Measurements from ENCODE around the gene DDX43.
"Not testable (repeated sequence)": the region's sequence is repeated elsewhere in the genome, so short reads cannot be mapped to it uniquely, and the experiment has no call there.

The DDX43 gene

DNA sequence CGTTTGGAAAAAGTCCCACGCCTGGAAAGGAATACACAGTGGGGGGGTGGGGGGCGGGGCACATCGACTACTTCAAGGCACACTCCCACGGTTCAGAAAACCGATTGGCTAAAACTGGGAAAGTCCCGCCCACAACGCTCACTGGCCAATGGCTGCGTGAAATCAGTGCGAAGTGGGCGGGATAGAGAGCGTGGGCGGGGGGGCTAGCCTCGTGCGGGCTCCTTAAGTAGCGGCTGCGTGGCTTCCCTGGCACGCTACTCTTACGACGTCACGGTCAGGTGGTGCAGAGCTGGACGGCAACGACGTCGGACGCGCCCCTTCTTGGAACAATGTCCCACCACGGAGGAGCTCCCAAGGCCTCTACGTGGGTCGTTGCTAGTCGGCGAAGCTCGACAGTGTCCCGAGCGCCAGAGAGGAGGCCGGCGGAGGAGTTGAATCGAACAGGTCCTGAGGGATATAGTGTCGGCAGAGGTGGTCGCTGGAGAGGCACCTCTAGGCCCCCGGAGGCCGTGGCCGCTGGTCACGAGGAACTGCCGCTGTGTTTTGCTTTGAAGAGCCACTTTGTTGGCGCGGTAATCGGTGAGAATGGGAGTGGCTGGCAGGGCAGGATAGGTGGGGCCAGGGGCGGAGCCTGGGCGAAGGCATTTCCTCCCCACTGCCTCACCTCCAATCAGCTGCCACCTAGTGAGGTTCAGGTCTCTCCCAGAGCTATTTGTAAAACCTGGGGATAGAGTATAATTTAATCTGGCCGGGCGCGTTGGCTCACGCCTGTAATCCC lies at the start of gene DDX43:
TSS of gene DDX43 (plus strand) at position 252 of the 778 bp plus-strand sequence. CDS start at position 330, 78 bp downstream.
- no peak for DNase-seq

DNA sequence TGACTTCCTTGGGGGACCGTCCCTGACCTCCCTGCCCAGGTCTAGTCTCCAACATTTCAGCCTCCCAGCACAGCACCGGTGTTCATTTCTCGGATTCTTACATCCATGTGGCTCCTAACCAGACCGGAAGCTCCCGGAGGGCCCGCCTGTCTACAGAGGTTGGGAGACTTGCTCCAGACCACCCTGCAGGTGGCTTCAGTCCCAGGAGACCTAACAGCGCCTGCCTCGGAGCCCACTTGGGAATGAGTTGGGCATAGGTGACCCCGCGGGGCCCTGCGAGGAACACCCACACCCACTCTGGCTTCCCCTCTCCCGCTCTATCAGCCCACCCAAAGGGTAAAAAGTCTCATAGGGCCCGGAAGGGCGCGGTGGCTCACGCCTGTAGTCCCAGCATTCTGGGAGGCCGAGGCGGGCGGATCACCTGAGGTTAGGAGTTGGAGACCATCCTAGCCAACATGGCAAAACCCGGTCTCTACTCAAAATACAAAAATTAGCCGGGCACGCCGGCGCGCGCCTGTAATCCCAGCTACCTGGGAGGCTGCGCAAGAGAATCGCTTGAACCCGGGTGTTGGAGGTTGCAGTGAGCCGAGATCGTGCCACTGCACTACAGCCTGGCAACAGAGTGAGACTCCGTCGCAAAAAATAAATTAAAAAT lies 46.0 kb upstream of the DDX43 start:
- no peak for DNase-seq

DNA sequence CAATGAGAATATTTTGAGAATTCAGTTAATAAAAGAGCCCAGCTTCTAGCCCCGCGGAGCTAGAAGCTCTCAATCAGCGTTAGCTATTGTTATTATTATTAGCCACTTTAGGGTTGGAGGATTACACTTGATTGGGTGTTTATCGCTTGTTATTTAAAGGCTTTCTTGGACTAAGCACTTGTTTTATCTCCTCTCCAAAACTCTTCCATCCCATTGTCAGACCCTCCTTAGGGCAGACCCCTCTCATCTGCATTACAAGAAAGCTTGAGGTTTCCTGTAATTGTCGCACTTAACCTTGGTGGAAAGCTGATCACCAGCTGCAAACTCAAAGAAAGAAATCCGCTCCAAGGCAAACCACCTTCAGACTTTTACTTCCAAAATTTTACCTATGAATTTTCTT lies 45.3 kb upstream of the DDX43 start:
- no peak for DNase-seq

DNA sequence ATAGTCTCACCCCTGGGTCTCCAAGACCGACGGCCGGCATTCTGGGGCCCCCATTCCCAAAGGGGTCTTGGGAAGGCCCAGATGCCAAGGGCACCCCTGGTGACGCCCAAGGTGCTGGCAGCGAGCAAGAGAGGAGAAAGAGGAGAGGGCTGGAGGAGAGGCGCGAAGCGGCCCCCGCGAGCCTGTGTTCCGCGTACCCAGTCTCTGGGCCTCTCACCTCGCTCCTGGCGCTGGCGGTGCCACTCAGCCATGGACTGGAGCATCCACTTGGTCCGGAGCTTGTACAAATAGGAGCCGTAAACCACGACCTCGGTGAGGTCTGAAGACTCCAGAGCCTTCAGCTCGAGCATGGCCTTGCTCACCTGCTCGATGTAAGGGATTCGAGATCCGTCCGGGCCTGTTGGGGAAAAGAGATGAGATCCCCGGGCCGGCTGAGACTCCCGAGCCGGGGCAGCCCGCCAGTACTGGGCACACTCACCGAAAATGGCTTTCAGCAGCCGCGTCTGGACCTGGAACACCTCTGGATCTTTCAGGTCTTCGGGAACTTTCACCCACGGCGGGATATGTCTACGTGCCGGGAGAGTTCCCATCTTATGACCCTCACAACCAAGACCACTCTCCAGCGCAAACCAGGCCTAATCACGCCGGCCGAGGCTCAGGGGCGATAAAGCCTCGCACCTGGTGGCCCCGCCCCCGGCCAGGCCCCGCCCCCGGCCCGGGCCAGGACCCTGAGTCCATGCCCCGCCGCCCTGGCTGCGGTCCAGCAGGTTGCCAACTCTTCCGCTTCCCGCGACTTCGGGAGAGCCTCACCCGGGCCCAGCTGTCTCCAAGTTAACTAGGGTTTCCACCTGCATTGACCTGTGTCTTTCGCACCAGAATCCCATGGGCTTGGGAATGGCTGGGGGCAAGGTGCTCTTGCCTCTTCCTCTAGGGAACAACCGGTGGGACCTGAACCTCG lies 40.7 kb upstream of the DDX43 start, which contains the start of gene DPPA5:
TSS of gene DPPA5 (minus strand) at position 641 of the 958 bp plus-strand sequence. CDS start at position 590, 51 bp downstream.
- no peak for DNase-seq

DNA sequence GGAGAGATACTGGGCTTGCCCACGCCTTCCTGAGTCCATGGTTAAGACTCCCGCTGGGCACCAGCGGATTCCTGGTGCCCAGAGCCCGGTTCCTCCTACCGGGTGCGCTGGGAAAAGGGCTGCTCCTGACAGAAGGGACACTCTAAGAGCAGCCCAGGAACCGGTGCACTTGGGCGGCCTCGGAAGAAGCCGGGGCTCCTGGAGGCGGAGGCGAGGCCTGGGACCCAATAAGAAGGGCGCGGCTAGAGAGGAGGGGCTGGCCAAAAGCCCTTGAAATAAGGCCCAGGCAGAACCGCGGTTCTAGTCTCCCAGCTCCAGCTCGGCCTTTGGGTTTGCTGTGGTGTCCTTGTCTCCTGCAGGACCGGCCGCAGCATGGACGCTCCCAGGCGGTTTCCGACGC lies 32.3 kb upstream of the DDX43 start, which contains the start of gene KHDC3L:
TSS of gene KHDC3L (plus strand) at position 301 of the 400 bp plus-strand sequence. CDS start at position 373, 72 bp downstream.
- no peak for DNase-seq

DNA sequence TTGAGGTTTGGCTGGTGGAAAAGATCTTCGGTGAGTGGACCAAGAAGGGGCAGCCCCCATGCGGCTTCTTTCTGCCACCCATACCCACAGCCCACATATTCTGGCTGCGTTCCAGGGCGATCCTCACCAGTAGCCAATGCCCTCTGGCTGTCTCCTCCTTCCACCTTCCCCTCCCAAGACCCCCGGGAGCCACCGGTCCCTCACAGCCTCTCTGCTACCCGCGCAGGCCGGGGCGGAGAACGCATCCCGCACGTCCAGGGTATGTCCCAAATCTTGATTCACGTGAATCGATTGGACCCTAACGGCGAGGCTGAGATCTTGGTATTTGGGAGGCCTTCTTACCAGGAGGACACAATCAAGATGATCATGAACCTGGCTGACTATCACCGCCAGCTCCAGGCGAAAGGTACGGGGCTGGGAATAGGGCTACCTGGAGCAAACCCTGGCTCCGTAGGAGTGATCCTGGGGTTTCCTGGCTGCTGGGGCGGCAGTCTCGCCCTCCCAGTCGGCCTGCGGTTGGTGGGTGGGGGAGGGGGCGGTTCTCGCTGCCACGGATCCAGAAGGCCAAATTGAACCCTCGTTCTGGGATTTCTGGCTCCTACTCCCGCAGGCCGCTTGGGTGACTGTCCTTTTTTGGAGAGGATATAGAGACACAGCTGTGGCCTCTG lies 31.6 kb upstream of the DDX43 start:
- DNase-seq = no peak

DNA sequence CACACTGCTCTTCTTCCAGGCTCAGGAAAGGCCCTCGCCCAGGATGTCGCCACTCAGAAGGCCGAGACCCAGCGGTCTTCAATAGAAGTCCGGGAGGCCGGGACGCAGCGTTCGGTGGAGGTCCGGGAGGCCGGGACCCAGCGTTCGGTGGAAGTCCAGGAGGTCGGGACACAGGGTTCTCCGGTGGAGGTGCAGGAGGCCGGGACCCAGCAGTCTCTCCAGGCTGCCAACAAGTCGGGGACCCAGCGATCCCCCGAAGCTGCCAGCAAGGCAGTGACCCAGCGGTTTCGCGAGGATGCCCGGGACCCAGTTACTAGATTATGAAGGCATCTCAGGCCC lies 31.1 kb upstream of the DDX43 start:
- no peak for DNase-seq

DNA sequence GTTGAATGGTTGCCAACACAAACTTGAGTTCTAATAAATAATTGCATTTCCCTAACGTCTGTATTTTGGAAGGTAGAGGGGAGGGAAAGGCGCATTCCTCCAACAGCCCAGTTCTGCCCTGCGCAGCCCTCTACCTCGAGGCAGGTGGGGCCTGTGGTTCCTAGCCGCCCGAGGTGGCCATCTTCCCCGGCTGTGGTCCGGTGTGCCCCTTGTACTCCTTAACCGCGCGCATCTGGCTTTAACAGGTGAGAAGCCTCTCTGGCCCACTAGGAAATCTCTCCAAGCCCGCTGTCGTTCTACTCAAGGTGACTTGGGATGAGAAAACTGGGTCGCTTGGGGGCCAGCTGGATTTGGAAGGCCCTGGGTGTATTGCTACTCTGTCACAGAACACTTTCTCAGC lies 30.5 kb upstream of the DDX43 start:
- no peak for DNase-seq

DNA sequence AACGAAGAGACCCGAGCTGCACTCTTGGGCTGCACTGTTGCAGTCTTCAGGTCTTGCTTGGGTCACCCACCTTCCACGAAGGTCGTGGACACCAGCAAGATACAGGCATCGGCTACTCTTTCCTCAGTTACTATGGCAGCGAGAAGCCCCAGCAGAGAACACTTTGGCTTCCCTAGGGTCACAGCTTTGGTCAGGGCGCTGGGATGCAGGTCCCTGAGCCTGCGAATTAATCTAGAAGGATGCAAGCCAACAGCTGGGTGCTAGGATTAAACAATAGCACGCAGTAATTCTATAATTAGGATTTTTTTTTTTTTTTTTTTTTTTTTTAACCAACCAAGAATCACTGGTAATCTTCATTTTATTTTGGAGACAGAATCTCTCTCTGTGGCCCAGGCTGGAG lies 30.1 kb upstream of the DDX43 start:
- DNase-seq = no peak

DNA sequence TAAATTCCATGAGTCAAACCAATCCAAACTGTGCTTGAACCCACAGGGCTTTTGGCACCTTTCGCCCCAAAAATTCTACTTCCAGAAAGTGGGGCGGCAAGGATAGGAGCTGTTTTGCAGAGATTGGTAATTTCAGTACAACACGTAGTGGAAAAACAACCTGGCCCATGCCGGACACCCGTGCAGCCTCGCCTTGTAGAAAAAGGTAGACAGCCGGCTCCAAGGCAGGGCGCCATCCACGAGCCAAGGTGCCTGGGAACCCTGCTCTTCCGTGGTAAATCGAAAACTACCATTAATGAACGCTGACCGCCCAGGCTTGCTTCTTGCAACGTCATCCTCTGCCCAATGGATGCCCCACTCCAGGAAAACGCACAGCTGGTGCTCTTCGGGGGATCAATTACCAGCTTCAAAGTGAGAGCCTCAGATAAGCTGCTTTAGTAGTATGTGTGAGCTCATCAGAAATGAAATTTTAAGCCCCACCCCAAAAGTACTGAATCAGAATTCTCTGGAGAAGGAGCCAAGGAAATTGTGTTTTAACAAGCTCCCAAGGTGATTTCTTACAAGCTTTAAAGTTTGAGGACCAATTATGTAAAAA lies 26.8 kb upstream of the DDX43 start:
- no peak for DNase-seq

DNA sequence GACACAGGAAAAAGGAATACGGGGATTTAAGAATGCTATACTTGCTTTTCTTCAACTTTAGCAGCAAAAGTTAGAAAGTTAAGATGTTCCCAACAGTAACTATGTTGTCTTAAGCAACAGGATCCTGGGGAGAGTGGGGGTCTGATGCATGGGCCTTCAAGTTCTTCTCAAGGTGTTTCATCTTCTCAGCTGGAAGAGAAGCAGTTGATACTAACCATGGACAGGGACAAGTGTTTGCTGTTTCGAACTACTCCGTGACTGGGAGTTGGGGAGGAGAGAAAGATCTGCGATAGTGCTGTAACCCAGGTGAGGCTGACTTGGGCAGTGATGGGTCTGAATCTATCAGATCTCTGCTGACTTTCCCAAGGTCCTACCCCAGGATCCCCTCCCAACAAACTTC lies 26.0 kb upstream of the DDX43 start:
- no peak for DNase-seq

DNA sequence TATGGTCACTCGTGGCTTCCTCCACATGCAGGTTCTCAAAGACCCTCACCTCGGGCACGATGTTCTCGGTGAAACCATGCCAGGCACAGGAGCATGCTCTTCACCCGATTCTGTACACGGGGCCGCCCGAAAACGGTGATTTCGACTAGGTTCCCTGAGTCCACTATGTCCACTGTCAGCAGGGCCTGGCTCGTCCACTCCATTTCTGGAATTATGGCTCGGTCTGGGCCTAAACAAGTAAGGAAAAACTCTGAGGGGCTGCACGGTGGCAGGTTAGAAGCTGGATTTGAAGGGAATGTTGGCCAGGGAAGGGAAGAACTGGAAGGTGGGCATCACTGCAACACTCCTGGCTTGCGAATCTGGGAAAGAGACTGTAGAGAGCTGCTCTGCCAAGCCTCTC lies 25.5 kb upstream of the DDX43 start:
- no peak for DNase-seq

DNA sequence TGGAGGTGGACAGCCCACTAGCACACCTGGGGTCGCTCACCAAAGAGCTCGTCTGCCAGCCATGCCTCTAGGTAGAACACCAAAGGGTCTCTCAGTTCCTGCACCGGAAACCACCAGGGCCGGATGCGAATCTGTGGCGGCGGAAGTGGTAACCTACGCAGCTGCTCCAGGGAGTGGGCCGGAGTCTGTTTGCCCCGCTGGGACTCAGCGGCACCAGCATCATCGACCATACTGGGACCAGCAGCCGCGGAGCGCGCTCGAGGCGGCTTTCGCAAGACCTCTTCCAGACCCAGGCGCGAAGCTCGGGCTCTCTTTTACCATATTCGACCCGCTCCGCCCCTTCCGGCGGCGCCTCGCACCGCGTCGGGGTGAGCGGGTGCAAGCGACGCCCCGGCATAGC lies 25.1 kb upstream of the DDX43 start, which contains the start of gene OOEP:
TSS of gene OOEP (minus strand) at position 335 of the 400 bp plus-strand sequence. CDS start at position 230, 105 bp downstream.
- no peak for DNase-seq

DNA sequence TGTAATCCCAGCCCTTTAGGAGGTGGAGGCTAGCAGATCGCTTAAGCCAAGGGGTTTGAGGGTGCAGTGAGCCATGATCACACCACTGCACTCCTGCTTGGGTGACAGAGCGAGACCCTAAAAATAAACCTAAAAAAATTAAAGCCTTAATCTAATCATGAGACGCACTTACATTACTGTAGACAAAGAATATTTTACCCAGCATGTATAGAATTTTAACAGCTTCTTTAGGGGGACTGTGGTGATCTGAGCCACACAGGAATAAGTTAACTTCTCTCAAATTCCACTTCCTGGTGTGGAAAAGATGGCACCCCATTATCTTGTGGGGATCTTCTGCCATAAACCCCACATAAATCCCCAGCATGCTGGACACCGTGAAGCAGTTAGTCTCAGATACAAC lies 22.6 kb upstream of the DDX43 start:
- no peak for DNase-seq

DNA sequence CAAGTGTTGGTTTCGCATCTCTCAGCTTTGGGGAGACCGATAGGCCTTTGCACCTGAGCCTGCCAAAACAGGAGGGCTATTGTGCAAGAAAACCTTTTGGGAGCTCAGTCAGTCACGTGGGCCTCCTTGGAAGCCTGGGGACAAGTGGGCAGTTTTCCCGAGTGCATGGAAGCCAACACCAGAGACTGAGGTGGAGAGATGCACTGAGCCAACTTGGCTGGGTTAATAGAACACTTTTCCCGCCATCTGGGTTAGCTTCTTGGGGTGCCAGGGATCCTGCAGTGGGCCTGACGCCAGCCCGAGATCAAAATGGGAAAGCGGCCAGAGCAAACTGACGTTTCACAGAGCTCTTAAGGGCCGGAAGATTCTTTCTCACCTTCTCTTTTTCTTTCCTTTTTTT lies 22.1 kb upstream of the DDX43 start:
- no peak for DNase-seq

DNA sequence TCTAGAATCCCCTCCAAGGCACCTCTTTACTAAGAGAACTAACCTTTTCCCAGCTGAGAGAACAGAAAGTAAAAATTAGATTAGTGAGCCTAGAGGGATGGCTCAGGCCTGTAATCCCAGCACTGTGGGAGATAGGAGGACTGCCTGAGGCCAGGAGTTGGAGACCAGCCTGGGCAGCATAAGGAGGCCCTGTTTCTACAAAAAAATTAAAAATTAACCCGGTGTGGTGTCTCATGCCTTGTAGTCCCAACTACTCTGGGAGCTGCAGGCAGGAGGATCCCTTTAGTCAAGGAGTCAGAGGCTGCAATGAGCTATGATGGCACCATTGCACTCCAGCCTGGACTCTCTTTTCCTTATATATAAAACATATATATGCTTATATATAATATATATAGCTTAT lies 19.4 kb upstream of the DDX43 start:
- DNase-seq = no peak

DNA sequence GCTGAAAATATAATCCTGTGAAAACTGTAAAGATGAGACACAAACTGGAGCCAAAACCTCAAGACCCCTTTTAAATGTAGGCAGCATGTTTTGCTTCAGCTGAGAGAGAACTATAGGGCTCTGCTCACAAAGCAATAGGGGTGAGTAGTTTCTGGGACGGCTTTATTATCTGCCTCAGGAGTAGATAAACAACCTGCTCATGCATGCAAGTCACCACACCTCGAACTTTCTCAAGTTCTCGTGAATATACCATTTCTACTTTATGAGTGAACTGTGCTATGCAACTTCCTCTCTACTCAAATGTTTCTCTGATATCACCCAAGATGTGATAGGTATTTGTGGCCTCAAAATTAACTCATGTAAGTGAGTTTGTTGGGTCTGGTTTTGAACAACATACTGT lies 17.4 kb upstream of the DDX43 start:
- DNase-seq = no peak

DNA sequence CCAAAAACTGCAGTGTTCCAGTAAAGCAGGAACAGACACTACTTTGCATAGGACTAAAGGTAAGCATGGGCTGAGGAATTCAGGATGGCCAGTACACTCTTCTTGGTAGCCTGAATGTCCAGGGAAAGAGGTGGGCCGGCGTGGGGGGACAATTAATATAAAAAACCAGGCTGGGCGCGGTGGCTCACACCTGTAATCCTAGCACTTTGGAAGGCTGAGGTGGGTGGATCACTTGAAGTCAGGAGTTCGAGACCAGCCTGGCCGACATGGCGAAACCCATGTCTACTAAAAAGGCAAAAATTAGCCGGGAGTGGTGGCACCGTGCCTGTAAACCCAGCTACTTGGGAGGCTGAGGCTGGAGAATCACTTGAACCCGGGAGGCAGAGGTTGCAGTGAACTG lies 13.1 kb upstream of the DDX43 start:
- not testable (repeated sequence) for DNase-seq

DNA sequence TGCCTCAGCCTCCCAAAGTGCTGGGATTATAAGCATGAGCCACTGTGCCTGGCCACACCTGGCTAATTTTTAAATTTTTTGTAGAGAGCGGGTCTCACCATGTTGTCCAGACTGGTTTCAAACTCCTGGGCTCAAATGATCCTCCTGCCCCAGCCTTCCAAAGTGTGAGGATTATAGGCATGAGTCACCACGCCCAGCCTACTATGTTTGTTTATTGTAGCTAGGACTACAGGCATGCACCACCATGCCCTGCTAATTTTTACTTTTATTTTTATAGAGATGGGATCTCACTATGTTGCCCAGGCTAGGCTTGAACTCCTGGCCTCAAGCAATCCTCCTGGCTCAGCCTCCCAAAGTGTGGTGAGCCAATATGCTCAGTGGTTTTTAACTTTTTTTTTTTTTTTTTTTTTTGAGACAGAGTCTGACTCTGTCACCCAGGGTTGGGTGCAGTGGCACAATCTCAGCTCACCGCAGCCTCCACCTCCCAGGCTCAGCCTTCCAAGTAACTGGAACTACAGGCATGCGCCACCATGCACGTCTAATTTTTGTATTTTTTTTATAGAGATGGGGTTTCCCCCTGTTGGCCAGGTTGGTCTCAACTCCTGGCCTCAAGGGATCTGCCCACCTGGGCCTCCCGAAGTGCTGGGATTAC lies 12.0 kb upstream of the DDX43 start:
- DNase-seq = no peak

DNA sequence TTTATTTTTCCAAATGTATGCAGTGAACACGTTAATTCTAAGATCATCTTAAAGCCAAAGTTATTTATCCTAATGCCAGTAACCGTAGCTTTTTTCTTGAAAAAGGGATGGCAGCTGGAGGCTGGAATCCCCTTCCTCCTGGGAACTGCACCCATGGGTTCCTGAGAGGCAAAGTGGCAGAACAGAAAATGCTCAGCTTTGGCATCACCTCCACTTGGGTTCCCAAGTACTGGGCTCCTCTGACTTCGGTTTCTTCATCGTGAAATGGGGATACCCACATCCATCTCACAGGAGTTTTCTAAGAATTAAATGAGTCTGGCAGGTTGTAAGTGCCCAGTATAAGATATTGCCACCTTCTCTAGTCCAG lies 6.2 kb upstream of the DDX43 start:
- DNase-seq = no peak

DNA sequence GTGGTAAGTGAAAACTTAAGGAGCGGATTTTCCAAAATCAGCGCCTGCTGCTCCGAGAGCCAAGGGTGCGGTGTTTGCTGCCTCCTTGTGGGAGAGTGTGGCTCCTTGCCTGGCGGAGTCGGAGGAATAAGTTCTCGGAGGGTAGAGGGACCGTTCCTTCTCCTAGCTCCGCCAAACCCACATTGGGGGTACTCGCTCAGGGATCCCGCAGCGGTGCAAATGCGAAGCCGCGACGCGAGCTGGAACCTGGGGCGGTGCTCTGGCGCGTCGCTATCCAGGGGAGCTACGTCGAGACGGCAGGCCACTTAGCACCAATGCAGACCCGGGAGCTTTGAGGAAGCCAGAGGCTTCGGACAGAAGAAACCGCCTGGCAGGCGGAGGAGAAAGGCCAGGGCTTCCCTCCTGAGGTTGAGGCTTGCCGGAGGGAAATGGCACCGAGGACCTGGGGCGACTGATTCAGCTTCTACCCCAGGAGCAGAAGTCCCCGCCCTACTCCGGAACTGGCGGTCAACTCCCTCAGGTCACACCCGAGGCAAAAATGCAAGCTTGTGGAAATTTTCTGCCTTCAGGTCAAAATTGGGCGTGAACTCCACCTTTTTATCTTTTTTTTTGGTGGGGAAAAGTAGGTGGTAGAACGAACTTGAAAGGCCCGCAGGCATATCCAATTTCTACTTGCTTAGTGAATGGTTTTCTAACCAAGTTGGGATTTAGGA lies 5.7 kb upstream of the DDX43 start:
- peak; percentile 74 to 75 for DNase-seq

Data from Kasumi-1 (cell line).